ENCODE data around the gene KRTAP5-3. TPM values are rescaled to one million over a fixed set of nuclear protein-coding genes. Genes with fewer than 3 reads are reported as not detected.

Gene KRTAP5-3
- total RNA-seq, 1 experiment from 2014 or later = not detected

GRCh38 chr11:1560649-1561251 is 47.5 kb downstream of the KRTAP5-3 start:
- no peak overlapping the region for H3K27ac ChIP-seq (ENCODE audit: insufficient read length, low read depth, low read length)
- H3K23me2 ChIP-seq (ENCODE audit: insufficient read length, low read depth, low read length, poor library complexity, severe bottlenecking) = no peaks in the 10 kb centered on the region
- peaks cover under 1% of the 10 kb centered on the region; the same call in 1 of the 2 replicates for H3K4me1 ChIP-seq (ENCODE audit: insufficient read depth, low read length)
- H3K4me2 ChIP-seq (ENCODE audit: insufficient read depth, insufficient read length, low read length) = no peak overlapping the region
- Mint-ChIP-seq H3K4me1 (peaks cover 13 to 34% of the 10 kb centered on the region in 2 experiments), H3K27ac (no peak overlapping the region), H3K9me3 (no peaks in the 10 kb centered on the region), H3K36me3 (ENCODE audit: insufficient read depth in 1 of 3, low read depth in 3 of 3) (peaks cover 0 to 1% (median 0%) of the 10 kb centered on the region in 3 experiments; a peak in 1 of 7 replicates), H3K27me3 (ENCODE audit: low read depth) (peaks cover 22% of the 10 kb centered on the region), H3K4me3 (no peak overlapping the region)
- TF ChIP-seq, protein P1, sequence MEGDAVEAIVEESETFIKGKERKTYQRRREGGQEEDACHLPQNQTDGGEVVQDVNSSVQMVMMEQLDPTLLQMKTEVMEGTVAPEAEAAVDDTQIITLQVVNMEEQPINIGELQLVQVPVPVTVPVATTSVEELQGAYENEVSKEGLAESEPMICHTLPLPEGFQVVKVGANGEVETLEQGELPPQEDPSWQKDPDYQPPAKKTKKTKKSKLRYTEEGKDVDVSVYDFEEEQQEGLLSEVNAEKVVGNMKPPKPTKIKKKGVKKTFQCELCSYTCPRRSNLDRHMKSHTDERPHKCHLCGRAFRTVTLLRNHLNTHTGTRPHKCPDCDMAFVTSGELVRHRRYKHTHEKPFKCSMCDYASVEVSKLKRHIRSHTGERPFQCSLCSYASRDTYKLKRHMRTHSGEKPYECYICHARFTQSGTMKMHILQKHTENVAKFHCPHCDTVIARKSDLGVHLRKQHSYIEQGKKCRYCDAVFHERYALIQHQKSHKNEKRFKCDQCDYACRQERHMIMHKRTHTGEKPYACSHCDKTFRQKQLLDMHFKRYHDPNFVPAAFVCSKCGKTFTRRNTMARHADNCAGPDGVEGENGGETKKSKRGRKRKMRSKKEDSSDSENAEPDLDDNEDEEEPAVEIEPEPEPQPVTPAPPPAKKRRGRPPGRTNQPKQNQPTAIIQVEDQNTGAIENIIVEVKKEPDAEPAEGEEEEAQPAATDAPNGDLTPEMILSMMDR (conservative IDR thresholded peaks at IDR 0.05) = no peak
- no peak overlapping the region for H2BK5ac ChIP-seq (ENCODE audit: insufficient read length, low read length)
- no peak overlapping the region for H3K9ac ChIP-seq (ENCODE audit: extremely low read depth, insufficient read length, low read length)
- H3K79me1 ChIP-seq (ENCODE audit: insufficient read depth, low read depth, low read length, poor library complexity, severe bottlenecking) = no peaks in the 10 kb centered on the region
- no peak overlapping the region for H3K56ac ChIP-seq (ENCODE audit: insufficient read length, low read depth, low read length)
- no peaks in the 10 kb centered on the region for H4K20me1 ChIP-seq (ENCODE audit: control insufficient read depth, insufficient read depth, insufficient read length)
- no peak overlapping the region for H4K91ac ChIP-seq (ENCODE audit: insufficient read length, low read depth, low read length)
- no CpG with 5 or more reads among the region's 8 CpGs for WGBS (ENCODE audit: extremely low coverage, insufficient read length, low lambda C conversion rate)
- no peak overlapping the region for H3K14ac ChIP-seq (ENCODE audit: insufficient read depth, low read length)
- no peak overlapping the region for H4K5ac ChIP-seq (ENCODE audit: insufficient read length, low read depth, low read length)
- H2BK20ac ChIP-seq (ENCODE audit: low read depth, low read length, poor library complexity, severe bottlenecking) = no peak overlapping the region
- H3K27me3 ChIP-seq (ENCODE audit: insufficient read depth, low read length) = peaks cover 5% of the 10 kb centered on the region; the same call in 1 of the 2 replicates
- no peak overlapping the region for H3K18ac ChIP-seq (ENCODE audit: insufficient read length, low read depth, low read length)
- H3K79me2 ChIP-seq (ENCODE audit: insufficient read depth, low read length) = no peaks in the 10 kb centered on the region
- H3K4ac ChIP-seq (ENCODE audit: low read depth, low read length) = no peak overlapping the region
- H3K23ac ChIP-seq (ENCODE audit: insufficient read length, low read depth, low read length) = no peak overlapping the region
- no peak overlapping the region for H3T11ph ChIP-seq (ENCODE audit: low read length)
- no peak overlapping the region for H2AK5ac ChIP-seq (ENCODE audit: insufficient read length, low read length)
- no peak overlapping the region for H2BK15ac ChIP-seq (ENCODE audit: low read depth, low read length)
- H2BK12ac ChIP-seq (ENCODE audit: insufficient read length, low read depth, low read length) = no peak overlapping the region
- no peak overlapping the region for H2AFZ ChIP-seq (ENCODE audit: low read length)
- DNase-seq = peak; percentile 35
- H4K8ac ChIP-seq (replicated peaks; ENCODE audit: insufficient read length, low read depth, low read length) = no peak overlapping the region
- H2BK120ac ChIP-seq (ENCODE audit: low read depth, low read length, poor library complexity, severe bottlenecking) = no peak overlapping the region
- no peaks in the 10 kb centered on the region for H3K9me3 ChIP-seq (ENCODE audit: control insufficient read depth, low read depth, low read length)
